CD1c-positive myeloid dendritic cell (primary cell): ENCODE results near the gene WWOX.

Experiments
- DNase-seq: peaks from one replicate; pipeline ENCODE4 v3.0.0-alpha.2; 2016; ENCODE audit errors: extremely low spot score

Gene WWOX

GRCh38 chr16:78105517-78105916, 6.1 kb downstream of the WWOX start:
- no peak for DNase-seq

- no peak for DNase-seq
Measured at GRCh38 chr16:78106686-78107085, 7.2 kb downstream of the WWOX start.

GRCh38 chr16:78108451-78108850, 9.0 kb downstream of the WWOX start:
- DNase-seq = no peak

GRCh38 chr16:78113258-78113657, 13.8 kb downstream of the WWOX start:
- no peak for DNase-seq

GRCh38 chr16:78115659-78116058, 16.2 kb downstream of the WWOX start:
- DNase-seq = no peak

- no peak for DNase-seq
Measured at GRCh38 chr16:78116946-78117345, 17.5 kb downstream of the WWOX start.

GRCh38 chr16:78117391-78117790, 17.9 kb downstream of the WWOX start:
- DNase-seq = no peak

- no peak for DNase-seq
Measured at GRCh38 chr16:78118469-78119025, 19.1 kb downstream of the WWOX start.

- peak; percentile 82 for DNase-seq
Measured at GRCh38 chr16:78122774-78123315, 23.4 kb downstream of the WWOX start.

- no peak for DNase-seq
Measured at GRCh38 chr16:78125112-78125844, 25.8 kb downstream of the WWOX start.

GRCh38 chr16:78126662-78127061, 27.2 kb downstream of the WWOX start:
- no peak for DNase-seq

- DNase-seq = no peak
Measured at GRCh38 chr16:78127130-78127529, 27.7 kb downstream of the WWOX start.

- DNase-seq = no peak
Measured at GRCh38 chr16:78128913-78129312, 29.5 kb downstream of the WWOX start.

- DNase-seq = no peak
Measured at GRCh38 chr16:78129349-78129748, 29.9 kb downstream of the WWOX start.

- DNase-seq = no peak
Measured at GRCh38 chr16:78130083-78130608, 30.7 kb downstream of the WWOX start.

- DNase-seq = no peak
Measured at GRCh38 chr16:78130950-78131349, 31.5 kb downstream of the WWOX start.

GRCh38 chr16:78133919-78134318, 34.5 kb downstream of the WWOX start:
- DNase-seq = no peak

GRCh38 chr16:78134944-78135619, 35.6 kb downstream of the WWOX start:
- DNase-seq = no peak

GRCh38 chr16:78137179-78137578, 37.7 kb downstream of the WWOX start:
- no peak for DNase-seq

- DNase-seq = peak; percentile 21
Measured at GRCh38 chr16:78137782-78138616, 38.5 kb downstream of the WWOX start.

- DNase-seq = no peak
Measured at GRCh38 chr16:78140818-78141466, 41.5 kb downstream of the WWOX start.
